ENCODE results near the gene MSI1.

DNA sequence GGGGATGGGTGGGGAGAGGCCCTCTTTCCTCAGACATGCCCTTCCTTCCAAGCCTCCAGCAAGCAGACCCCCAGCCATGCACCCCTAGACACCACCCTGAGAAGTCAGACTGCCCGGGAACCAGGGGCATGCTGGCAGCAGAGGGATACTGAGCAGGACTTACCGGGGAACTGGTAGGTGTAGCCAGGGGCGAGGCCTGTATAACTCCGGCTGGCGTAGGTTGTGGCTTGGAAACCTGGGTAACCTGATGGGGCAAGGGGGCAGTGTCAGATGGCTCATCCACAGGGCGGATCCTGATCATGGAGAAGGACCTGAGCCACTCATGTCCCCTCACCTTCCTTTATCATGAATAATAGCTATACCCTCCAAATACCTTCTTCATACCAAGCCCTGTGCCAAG is 15.8 kb downstream of the MSI1 start:
- TF ChIP-seq, protein P1, sequence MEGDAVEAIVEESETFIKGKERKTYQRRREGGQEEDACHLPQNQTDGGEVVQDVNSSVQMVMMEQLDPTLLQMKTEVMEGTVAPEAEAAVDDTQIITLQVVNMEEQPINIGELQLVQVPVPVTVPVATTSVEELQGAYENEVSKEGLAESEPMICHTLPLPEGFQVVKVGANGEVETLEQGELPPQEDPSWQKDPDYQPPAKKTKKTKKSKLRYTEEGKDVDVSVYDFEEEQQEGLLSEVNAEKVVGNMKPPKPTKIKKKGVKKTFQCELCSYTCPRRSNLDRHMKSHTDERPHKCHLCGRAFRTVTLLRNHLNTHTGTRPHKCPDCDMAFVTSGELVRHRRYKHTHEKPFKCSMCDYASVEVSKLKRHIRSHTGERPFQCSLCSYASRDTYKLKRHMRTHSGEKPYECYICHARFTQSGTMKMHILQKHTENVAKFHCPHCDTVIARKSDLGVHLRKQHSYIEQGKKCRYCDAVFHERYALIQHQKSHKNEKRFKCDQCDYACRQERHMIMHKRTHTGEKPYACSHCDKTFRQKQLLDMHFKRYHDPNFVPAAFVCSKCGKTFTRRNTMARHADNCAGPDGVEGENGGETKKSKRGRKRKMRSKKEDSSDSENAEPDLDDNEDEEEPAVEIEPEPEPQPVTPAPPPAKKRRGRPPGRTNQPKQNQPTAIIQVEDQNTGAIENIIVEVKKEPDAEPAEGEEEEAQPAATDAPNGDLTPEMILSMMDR (IDR thresholded peaks at IDR 0.05): no peak
- TF ChIP-seq POLR2A (IDR thresholded peaks at IDR 0.05): no peak

All from body of pancreas (tissue), 4 donors.